Measurements from ENCODE around the gene PFN3.
"Not testable (repeated sequence)": the region's sequence is repeated elsewhere in the genome, so short reads cannot be mapped to it uniquely, and the experiment has no call there.

PFN3 gene

GRCh38 chr5:177390363-177391300, 9.8 kb downstream of the PFN3 start:
- peak; percentile 50 to 87 for DNase-seq

- peak; percentile 10 to 38 for DNase-seq
Observed at GRCh38 chr5:177389241-177390169, 11.0 kb downstream of the PFN3 start.

GRCh38 chr5:177388521-177389052, 11.9 kb downstream of the PFN3 start:
- no peak for DNase-seq

- no peak for DNase-seq
Observed at GRCh38 chr5:177387405-177387804, 13.1 kb downstream of the PFN3 start.

- no peak for DNase-seq
Observed at GRCh38 chr5:177386542-177386941, 13.9 kb downstream of the PFN3 start.

- no peak for DNase-seq
Observed at GRCh38 chr5:177385720-177386119, 14.7 kb downstream of the PFN3 start.

- DNase-seq: no peak
Observed at GRCh38 chr5:177384134-177384533, 16.3 kb downstream of the PFN3 start, which contains the start of gene SLC34A1. SLC34A1 (plus strand) TSS chr5:177384434; CDS start chr5:177385742, 1,308 bp downstream.

GRCh38 chr5:177383181-177383580, 17.3 kb downstream of the PFN3 start:
- DNase-seq: no peak

- DNase-seq: peak in 1 of 2 donors; percentile 42
Observed at GRCh38 chr5:177382423-177383029, 17.9 kb downstream of the PFN3 start.

- no peak for DNase-seq
Observed at GRCh38 chr5:177380805-177381126, 19.7 kb downstream of the PFN3 start.

- peak in 1 of 2 donors; percentile 43 for DNase-seq
Observed at GRCh38 chr5:177378884-177379883, 21.3 kb downstream of the PFN3 start.

GRCh38 chr5:177377851-177378776, 22.3 kb downstream of the PFN3 start:
- DNase-seq: no peak

GRCh38 chr5:177376107-177376506, 24.4 kb downstream of the PFN3 start:
- DNase-seq: no peak

GRCh38 chr5:177375516-177375915, 24.9 kb downstream of the PFN3 start:
- not testable (repeated sequence) for DNase-seq

GRCh38 chr5:177374211-177374610, 26.2 kb downstream of the PFN3 start:
- DNase-seq: no peak

GRCh38 chr5:177373806-177374205, 26.7 kb downstream of the PFN3 start:
- no peak for DNase-seq

GRCh38 chr5:177372910-177373309, 27.6 kb downstream of the PFN3 start:
- DNase-seq: no peak

- peak in 1 of 2 donors; percentile 54 for DNase-seq
Observed at GRCh38 chr5:177372034-177372896, 28.2 kb downstream of the PFN3 start.
